Body of pancreas (tissue), 4 donors: ENCODE results near the gene CFAP68.

Experiments used
- CTCF ChIP-seq, 7 experiments: fragments of 450-650 bp in 4 of 7; fragments of 200-600 bp in 3 of 7; sonication (generic) in 3 of 7; IDR thresholded peaks; one replicate each; pipeline ENCODE4 v1.5.1; 2016 to 2019; ENCODE audit warnings: antibody characterized with exemption in 7 of 7
- POLR2A ChIP-seq, 3 donors: fragments of 450-650 bp; IDR thresholded peaks; one replicate each; pipeline ENCODE4 v1.6.1; 2016; ENCODE audit warnings: antibody characterized with exemption in 3 of 3, mild to moderate bottlenecking in 2 of 3

- no peak for TF ChIP-seq CTCF (IDR thresholded peaks at IDR 0.05)
- TF ChIP-seq POLR2A (IDR thresholded peaks at IDR 0.05): no peak
Measured at GRCh38 chr11:111879637-111879960, 258 bp downstream of the CFAP68 start.
